ENCODE measurements around the gene FEN1.

DNA sequence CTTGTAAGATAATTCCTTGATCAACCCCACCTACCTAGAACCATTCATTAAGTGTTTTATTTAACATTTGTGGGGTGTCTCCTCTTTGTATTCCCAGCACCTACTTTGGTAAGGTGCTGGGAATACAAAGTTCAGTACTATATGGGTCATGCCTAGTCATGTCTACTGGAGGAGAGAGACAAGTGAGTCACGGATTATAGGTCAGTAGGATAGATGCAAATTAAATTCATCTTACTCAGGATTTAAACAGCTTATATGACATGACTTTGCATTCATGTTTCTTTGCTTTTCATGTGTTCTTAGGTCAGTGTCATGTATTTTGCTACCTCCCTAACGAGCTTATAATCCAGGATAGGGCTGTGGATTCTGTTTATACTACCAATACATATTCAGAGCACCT lies 27.5 kb downstream of the FEN1 start:
- TF ChIP-seq POLR2AphosphoS5 (IDR thresholded peaks at IDR 0.05; ENCODE audit: low read depth, low read length) (no peak), POLR2A (IDR thresholded peaks at IDR 0.05; ENCODE audit: low read depth, low read length) (no peak)
